ENCODE measurements around the gene PLA2G15.

DNA sequence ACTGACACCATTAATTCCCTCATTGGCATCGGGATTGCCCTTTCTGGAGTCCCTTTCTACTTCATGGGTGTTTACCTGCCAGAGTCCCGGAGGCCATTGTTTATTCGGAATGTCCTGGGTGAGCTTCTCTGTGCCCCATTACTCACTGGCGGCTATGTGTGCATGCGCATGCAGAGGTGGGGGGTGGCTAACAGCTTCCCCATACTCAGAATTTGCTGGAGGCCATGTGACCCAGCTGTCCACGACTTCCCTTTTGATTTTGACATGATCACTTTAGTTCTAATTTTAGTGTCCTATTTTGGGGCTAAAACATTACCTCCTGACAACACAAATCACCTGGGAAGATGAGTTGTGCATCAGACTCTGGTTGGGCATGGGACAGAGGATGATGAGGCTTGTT lies 51.5 kb downstream of the PLA2G15 start:
- TF ChIP-seq, protein P1, sequence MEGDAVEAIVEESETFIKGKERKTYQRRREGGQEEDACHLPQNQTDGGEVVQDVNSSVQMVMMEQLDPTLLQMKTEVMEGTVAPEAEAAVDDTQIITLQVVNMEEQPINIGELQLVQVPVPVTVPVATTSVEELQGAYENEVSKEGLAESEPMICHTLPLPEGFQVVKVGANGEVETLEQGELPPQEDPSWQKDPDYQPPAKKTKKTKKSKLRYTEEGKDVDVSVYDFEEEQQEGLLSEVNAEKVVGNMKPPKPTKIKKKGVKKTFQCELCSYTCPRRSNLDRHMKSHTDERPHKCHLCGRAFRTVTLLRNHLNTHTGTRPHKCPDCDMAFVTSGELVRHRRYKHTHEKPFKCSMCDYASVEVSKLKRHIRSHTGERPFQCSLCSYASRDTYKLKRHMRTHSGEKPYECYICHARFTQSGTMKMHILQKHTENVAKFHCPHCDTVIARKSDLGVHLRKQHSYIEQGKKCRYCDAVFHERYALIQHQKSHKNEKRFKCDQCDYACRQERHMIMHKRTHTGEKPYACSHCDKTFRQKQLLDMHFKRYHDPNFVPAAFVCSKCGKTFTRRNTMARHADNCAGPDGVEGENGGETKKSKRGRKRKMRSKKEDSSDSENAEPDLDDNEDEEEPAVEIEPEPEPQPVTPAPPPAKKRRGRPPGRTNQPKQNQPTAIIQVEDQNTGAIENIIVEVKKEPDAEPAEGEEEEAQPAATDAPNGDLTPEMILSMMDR (conservative IDR thresholded peaks at IDR 0.05 in 1 of 2, IDR thresholded peaks at IDR 0.05 in 1 of 2; ENCODE audit: extremely low read depth in 1 of 2, insufficient read depth in 1 of 2, low read depth in 1 of 2, low read length in 2 of 2): no peak
- TF ChIP-seq EZH2 (IDR thresholded peaks at IDR 0.05; ENCODE audit: borderline replicate concordance, low read length): no peak

Measured in mammary epithelial cell (primary cell).